ENCODE results near the gene OR5AU1. TPM values are rescaled to one million over a fixed set of nuclear protein-coding genes. Genes with fewer than 3 reads are reported as not detected.

Gene OR5AU1
- total and polyA plus RNA-seq, 2 of the 4 experiments (the other 2 are of a cell fraction): not detected

- Histone ChIP-seq H3K36me3 (ENCODE audit: control insufficient read depth, insufficient read depth, low read length) (no peaks in the 10 kb centered on the region), H2BK15ac (ENCODE audit: low read depth, low read length) (no peak overlapping the region), H4K5ac (ENCODE audit: low read depth, low read length) (no peak overlapping the region), H3K9me3 (ENCODE audit: control insufficient read depth, insufficient read depth, low read length) (no peaks in the 10 kb centered on the region), H3K56ac (ENCODE audit: extremely low read depth, insufficient read depth, low read length) (no peak overlapping the region), H2AK5ac (ENCODE audit: low read depth, low read length) (no peak overlapping the region), H3K4me3 (ENCODE audit: insufficient read depth, low read depth, low read length) (no peak overlapping the region), H3K4me1 (ENCODE audit: control insufficient read depth, insufficient read depth, low read length) (no peaks in the 10 kb centered on the region), H2BK5ac (ENCODE audit: low read depth, low read length, poor library complexity, severe bottlenecking) (no peak overlapping the region), H2BK120ac (ENCODE audit: low read depth, low read length) (no peak overlapping the region), H2AK9ac (replicated peaks; ENCODE audit: low read depth, low read length, poor library complexity) (no peak overlapping the region), H3K14ac (replicated peaks; ENCODE audit: low read depth, low read length) (no peak overlapping the region), H4K20me1 (ENCODE audit: insufficient read depth, low read length) (no peaks in the 10 kb centered on the region), H2AFZ (replicated peaks; ENCODE audit: low read length, poor library complexity) (no peak overlapping the region), H3K27me3 (ENCODE audit: control insufficient read depth, insufficient read depth, low read length) (peaks cover 7% of the 10 kb centered on the region; the same call in 1 of the 2 replicates), H3K79me1 (ENCODE audit: low read depth in 1 of 2, low read length in 2 of 2) (no peaks in the 10 kb centered on the region), H3K27ac (ENCODE audit: insufficient read depth, low read length) (no peak overlapping the region), H3K23ac (ENCODE audit: low read depth, low read length) (no peak overlapping the region), H3K9me1 (ENCODE audit: insufficient read depth, low read length) (no peaks in the 10 kb centered on the region), H3K9ac (ENCODE audit: low read depth, low read length) (no peak overlapping the region), H3K18ac (ENCODE audit: low read depth, low read length) (no peak overlapping the region), H4K91ac (ENCODE audit: insufficient read depth, low read depth, low read length) (no peak overlapping the region), H3K4me2 (ENCODE audit: low read depth, low read length) (no peak overlapping the region), H4K8ac (ENCODE audit: low read depth in 2 of 2, low read length in 2 of 2) (no peak overlapping the region), H3K4ac (ENCODE audit: low read depth, low read length) (no peak overlapping the region), H2BK20ac (ENCODE audit: low read depth, low read length) (no peak overlapping the region)
- no TSS peak for BruUV-seq (replicated peaks)
- ChIA-PET CTCF (no interaction called here), POLR2A (ENCODE audit: unreplicated experiment) (no interaction called here)
- no peak for DNase-seq
- in situ Hi-C loops (cut with MboI; ENCODE audit: low sequenced_read_pairs): no loop called here
- dilution Hi-C loops (cut with HindIII; ENCODE audit: low sequenced_read_pairs, unreplicated experiment): no loop called here
- intact Hi-C loops (cut with micrococcal nuclease): no loop called here
- no CpG with 5 or more reads among the region's 1 CpG for WGBS, 2 experiments (ENCODE audit: extremely low coverage in 2 of 2, insufficient read length in 1 of 2)
- no peak for ATAC-seq (ENCODE audit: low read depth)
- TF ChIP-seq RFX5 (IDR thresholded peaks at IDR 0.05; ENCODE audit: low read depth, low read length) (no peak), MXI1 (IDR thresholded peaks at IDR 0.05; ENCODE audit: borderline replicate concordance, low read depth, low read length) (no peak), FOS (IDR thresholded peaks at IDR 0.05; ENCODE audit: low read depth, low read length) (no peak), RAD21 (IDR thresholded peaks at IDR 0.05; ENCODE audit: low read length) (no peak), MAFK (IDR thresholded peaks at IDR 0.05; ENCODE audit: low read depth, low read length) (no peak), SMC3 (IDR thresholded peaks at IDR 0.05; ENCODE audit: low read depth, low read length) (no peak), ELK1 (IDR thresholded peaks at IDR 0.05; ENCODE audit: borderline replicate concordance, low read depth, low read length) (no peak), RCOR1 (IDR thresholded peaks at IDR 0.05; ENCODE audit: insufficient replicate concordance, low read length) (no peak), CEBPB (IDR thresholded peaks at IDR 0.05; ENCODE audit: low read depth, low read length) (no peak), CTCF (conservative IDR thresholded peaks at IDR 0.05; ENCODE audit: low read depth, low read length) (no peak), POLR2A (IDR thresholded peaks at IDR 0.05; ENCODE audit: low read depth, low read length) (no peak), NFE2L2 (IDR thresholded peaks at IDR 0.05; ENCODE audit: low read depth, low read length) (no peak)
- TF ChIP-seq, protein P1, sequence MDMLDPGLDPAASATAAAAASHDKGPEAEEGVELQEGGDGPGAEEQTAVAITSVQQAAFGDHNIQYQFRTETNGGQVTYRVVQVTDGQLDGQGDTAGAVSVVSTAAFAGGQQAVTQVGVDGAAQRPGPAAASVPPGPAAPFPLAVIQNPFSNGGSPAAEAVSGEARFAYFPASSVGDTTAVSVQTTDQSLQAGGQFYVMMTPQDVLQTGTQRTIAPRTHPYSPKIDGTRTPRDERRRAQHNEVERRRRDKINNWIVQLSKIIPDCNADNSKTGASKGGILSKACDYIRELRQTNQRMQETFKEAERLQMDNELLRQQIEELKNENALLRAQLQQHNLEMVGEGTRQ (IDR thresholded peaks at IDR 0.05; ENCODE audit: low read depth, low read length): no peak
These were observed 34.7 kb downstream of the OR5AU1 start for GRCh38 chr14:21121122-21121521.
